Inferior parietal cortex (tissue), 1 donor: Measurements from ENCODE around the gene NCLN.
"Not testable (repeated sequence)": the region's sequence is repeated elsewhere in the genome, so short reads cannot be mapped to it uniquely, and the experiment has no call there.

Experiments
- DNase-seq: peaks from one replicate; pipeline ENCODE4 v3.0.0-alpha.2; 2016; ENCODE audit errors: extremely low spot score

NCLN gene

GRCh38 chr19:3225169-3225485 lies 39.4 kb downstream of the NCLN start:
- DNase-seq = no peak

- no peak for DNase-seq
Observed at GRCh38 chr19:3225677-3226093, 40.0 kb downstream of the NCLN start.

GRCh38 chr19:3227054-3227626 lies 41.4 kb downstream of the NCLN start:
- no peak for DNase-seq

- DNase-seq = no peak
Observed at GRCh38 chr19:3229346-3229743, 43.6 kb downstream of the NCLN start.

GRCh38 chr19:3229888-3230496 lies 44.3 kb downstream of the NCLN start:
- no peak for DNase-seq

GRCh38 chr19:3231288-3231687 lies 45.6 kb downstream of the NCLN start:
- DNase-seq = no peak

GRCh38 chr19:3233116-3233515 lies 47.4 kb downstream of the NCLN start:
- no peak for DNase-seq

- no peak for DNase-seq
Observed at GRCh38 chr19:3233831-3234230, 48.1 kb downstream of the NCLN start.

GRCh38 chr19:3234800-3235199 lies 49.1 kb downstream of the NCLN start:
- no peak for DNase-seq

GRCh38 chr19:3235604-3236003 lies 49.9 kb downstream of the NCLN start:
- not testable (repeated sequence) for DNase-seq

- no peak for DNase-seq
Observed at GRCh38 chr19:3236272-3236671, 50.5 kb downstream of the NCLN start.

GRCh38 chr19:3238066-3238561 lies 52.4 kb downstream of the NCLN start:
- DNase-seq = no peak

GRCh38 chr19:3239367-3239766 lies 53.6 kb downstream of the NCLN start:
- DNase-seq = no peak

- peak; percentile 45 for DNase-seq
Observed at GRCh38 chr19:3243819-3244700, 58.3 kb downstream of the NCLN start.

- DNase-seq = no peak
Observed at GRCh38 chr19:3245050-3245449, 59.3 kb downstream of the NCLN start.

GRCh38 chr19:3248728-3249326 lies 63.1 kb downstream of the NCLN start:
- no peak for DNase-seq

- no peak for DNase-seq
Observed at GRCh38 chr19:3249408-3249807, 63.7 kb downstream of the NCLN start.

GRCh38 chr19:3250675-3251074 lies 64.9 kb downstream of the NCLN start:
- no peak for DNase-seq

- no peak for DNase-seq
Observed at GRCh38 chr19:3251229-3251628, 65.5 kb downstream of the NCLN start.

- no peak for DNase-seq
Observed at GRCh38 chr19:3252650-3253049, 66.9 kb downstream of the NCLN start.

- DNase-seq = no peak
Observed at GRCh38 chr19:3253270-3253669, 67.5 kb downstream of the NCLN start.

GRCh38 chr19:3254520-3254919 lies 68.8 kb downstream of the NCLN start:
- no peak for DNase-seq

GRCh38 chr19:3257071-3257470 lies 71.3 kb downstream of the NCLN start:
- DNase-seq = no peak
